ENCODE results near the gene ORAI2. TPM values are rescaled to one million over a fixed set of nuclear protein-coding genes. Genes with fewer than 3 reads are reported as not detected.

Gene ORAI2
- total and polyA plus RNA-seq, 2 of the 13 experiments (the other 11 are each of a cell fraction or from before 2014, with no cell fraction given): 3.0 to 6.0 TPM

GRCh38 chr7:102433219-102434038, at the start of gene ORAI2 (continued):
- TF ChIP-seq ZNF850 (CRISPR knock-in tag; conservative IDR thresholded peaks at IDR 0.05) (no peak), GPN1 (CRISPR knock-in tag; IDR thresholded peaks at IDR 0.05; ENCODE audit: borderline replicate concordance) (no peak), MED1 (CRISPR knock-in tag; IDR thresholded peaks at IDR 0.05) (0 out of 2 replicates have a peak, but pooled peaks have one; percentile 19), SRSF9 (IDR thresholded peaks at IDR 0.05; ENCODE audit: borderline replicate concordance, insufficient read depth, low read depth, low read length, poor library complexity, severe bottlenecking) (no peak), NAIF1 (CRISPR knock-in tag; IDR thresholded peaks at IDR 0.05; ENCODE audit: borderline replicate concordance) (no peak), ZNF326 (CRISPR knock-in tag; IDR thresholded peaks at IDR 0.05; ENCODE audit: borderline replicate concordance) (no peak), CHCHD3 (CRISPR knock-in tag; IDR thresholded peaks at IDR 0.05) (no peak), ZNF552 (CRISPR knock-in tag; IDR thresholded peaks at IDR 0.05; ENCODE audit: borderline replicate concordance) (no peak), PTBP1 (IDR thresholded peaks at IDR 0.05; ENCODE audit: low read depth, low read length, poor library complexity, severe bottlenecking) (no peak), RFX1 (IDR thresholded peaks at IDR 0.05) (peak; percentile 31; the same call in 1 of the 2 replicates), ZNF703 (CRISPR knock-in tag; IDR thresholded peaks at IDR 0.05; ENCODE audit: borderline replicate concordance) (no peak), IRF2 (CRISPR knock-in tag; IDR thresholded peaks at IDR 0.05) (no peak), ZNF468 (CRISPR knock-in tag; IDR thresholded peaks at IDR 0.05) (no peak), TRIM24 (CRISPR knock-in tag; IDR thresholded peaks at IDR 0.05) (no peak), ZNF598 (CRISPR knock-in tag; IDR thresholded peaks at IDR 0.05; ENCODE audit: borderline replicate concordance) (no peak), SMAD1 (CRISPR knock-in tag; IDR thresholded peaks at IDR 0.05; ENCODE audit: borderline replicate concordance, low read depth) (no peak), GMEB1 (CRISPR knock-in tag; IDR thresholded peaks at IDR 0.05; ENCODE audit: borderline replicate concordance) (no peak), ATF2 (CRISPR knock-in tag; IDR thresholded peaks at IDR 0.05) (no peak), ZFY (CRISPR knock-in tag; IDR thresholded peaks at IDR 0.05) (peak; percentile 56), SP1 (IDR thresholded peaks at IDR 0.05) (no peak), SP1 (CRISPR knock-in tag; IDR thresholded peaks at IDR 0.05) (no peak), ZBTB7A (CRISPR knock-in tag; IDR thresholded peaks at IDR 0.05) (0 out of 2 replicates have a peak, but pooled peaks have one; percentile 18), ZFP90 (CRISPR knock-in tag; IDR thresholded peaks at IDR 0.05; ENCODE audit: borderline replicate concordance) (no peak)
- TF ChIP-seq, protein P1, sequence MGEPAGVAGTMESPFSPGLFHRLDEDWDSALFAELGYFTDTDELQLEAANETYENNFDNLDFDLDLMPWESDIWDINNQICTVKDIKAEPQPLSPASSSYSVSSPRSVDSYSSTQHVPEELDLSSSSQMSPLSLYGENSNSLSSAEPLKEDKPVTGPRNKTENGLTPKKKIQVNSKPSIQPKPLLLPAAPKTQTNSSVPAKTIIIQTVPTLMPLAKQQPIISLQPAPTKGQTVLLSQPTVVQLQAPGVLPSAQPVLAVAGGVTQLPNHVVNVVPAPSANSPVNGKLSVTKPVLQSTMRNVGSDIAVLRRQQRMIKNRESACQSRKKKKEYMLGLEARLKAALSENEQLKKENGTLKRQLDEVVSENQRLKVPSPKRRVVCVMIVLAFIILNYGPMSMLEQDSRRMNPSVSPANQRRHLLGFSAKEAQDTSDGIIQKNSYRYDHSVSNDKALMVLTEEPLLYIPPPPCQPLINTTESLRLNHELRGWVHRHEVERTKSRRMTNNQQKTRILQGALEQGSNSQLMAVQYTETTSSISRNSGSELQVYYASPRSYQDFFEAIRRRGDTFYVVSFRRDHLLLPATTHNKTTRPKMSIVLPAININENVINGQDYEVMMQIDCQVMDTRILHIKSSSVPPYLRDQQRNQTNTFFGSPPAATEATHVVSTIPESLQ (CRISPR knock-in tag; conservative IDR thresholded peaks at IDR 0.05): no peak
- TF ChIP-seq, protein P2, sequence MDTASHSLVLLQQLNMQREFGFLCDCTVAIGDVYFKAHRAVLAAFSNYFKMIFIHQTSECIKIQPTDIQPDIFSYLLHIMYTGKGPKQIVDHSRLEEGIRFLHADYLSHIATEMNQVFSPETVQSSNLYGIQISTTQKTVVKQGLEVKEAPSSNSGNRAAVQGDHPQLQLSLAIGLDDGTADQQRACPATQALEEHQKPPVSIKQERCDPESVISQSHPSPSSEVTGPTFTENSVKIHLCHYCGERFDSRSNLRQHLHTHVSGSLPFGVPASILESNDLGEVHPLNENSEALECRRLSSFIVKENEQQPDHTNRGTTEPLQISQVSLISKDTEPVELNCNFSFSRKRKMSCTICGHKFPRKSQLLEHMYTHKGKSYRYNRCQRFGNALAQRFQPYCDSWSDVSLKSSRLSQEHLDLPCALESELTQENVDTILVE (CRISPR knock-in tag; IDR thresholded peaks at IDR 0.05): no peak

Measured in HepG2 (cell line).